CD4-positive, alpha-beta T cell treated with Interleukin-15 for 1 hour (primary cell): ENCODE data around the gene UBAC2.

Source experiments
- DNase-seq: peaks from one replicate; pipeline ENCODE4 v3.0.0-alpha.2; 2020

The UBAC2 gene

DNA sequence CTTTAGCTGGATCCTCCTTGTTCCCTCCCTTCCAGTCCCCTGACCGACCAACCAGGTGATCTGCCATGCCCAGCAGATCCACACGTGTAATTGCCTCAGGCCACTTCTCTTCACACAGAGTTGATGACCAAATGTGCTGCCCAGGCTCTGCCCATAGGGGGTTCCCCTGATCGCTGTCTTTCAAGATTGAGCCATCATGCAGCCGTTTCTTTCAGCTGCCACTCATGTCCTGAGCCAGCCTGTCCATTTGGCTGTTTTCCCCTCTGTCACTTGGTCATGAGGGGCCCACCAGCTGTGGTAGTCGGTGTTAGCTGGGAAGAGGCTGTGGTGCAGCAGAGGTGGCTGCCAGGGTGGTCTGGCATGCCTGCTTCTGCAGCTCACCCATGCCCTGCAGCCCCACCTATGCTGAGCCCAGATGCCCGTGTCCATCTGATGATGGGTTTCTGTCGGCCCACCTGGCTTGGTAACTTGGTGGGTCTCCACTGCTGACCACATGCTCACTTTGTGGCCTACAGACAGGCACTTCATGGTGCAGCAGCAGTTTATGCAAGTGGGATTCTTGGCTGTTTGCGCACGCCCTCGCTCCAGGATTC is 142.2 kb downstream of the UBAC2 start:
- no peak for DNase-seq

DNA sequence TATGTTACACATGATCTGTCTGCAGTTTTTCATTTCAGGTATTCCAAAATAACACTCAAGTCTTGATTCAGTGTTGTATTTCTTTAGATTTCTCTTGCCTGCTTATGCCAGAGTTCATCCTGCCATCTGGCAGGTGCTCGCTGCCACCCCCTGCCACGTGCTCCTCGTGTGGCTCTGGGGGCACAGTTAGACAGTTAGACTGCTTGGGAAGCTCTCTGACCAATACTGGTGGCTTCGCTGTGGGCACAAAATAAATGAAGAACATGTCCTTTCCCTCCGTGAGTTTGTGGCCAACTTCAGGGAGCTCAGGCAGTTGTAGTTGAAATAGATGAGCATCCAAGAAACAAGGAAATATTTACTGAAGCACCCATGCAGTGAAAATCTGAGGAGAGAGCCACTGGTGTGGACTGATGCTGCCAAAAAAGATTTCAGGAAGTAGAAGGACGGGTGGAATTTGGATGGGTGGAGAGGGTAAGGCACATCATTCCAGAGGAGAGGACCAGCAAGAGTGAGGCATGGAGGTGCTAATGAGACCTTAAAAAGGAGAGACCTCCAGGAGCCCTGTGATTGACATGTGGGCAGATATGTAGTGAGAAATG is 144.1 kb downstream of the UBAC2 start:
- DNase-seq = no peak

DNA sequence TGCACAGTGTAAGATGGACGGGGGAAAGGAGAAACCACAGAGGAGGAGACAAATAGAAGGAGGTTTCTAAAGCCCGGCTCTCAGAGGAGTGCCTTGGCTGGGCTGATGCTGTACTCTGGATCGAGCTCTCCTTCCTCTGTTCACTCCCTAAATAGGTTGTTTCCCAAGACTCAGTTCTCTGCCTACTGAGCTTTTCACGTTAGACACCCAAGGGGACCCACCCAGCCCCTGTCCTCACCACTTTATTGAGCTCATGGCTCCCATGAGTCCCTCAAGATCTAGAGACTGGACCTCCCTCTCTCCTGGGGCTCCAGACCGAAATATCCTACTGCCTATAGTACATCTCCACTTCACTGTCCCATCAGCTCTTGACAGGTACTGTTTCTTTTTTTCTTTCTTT is 144.7 kb downstream of the UBAC2 start:
- no peak for DNase-seq

DNA sequence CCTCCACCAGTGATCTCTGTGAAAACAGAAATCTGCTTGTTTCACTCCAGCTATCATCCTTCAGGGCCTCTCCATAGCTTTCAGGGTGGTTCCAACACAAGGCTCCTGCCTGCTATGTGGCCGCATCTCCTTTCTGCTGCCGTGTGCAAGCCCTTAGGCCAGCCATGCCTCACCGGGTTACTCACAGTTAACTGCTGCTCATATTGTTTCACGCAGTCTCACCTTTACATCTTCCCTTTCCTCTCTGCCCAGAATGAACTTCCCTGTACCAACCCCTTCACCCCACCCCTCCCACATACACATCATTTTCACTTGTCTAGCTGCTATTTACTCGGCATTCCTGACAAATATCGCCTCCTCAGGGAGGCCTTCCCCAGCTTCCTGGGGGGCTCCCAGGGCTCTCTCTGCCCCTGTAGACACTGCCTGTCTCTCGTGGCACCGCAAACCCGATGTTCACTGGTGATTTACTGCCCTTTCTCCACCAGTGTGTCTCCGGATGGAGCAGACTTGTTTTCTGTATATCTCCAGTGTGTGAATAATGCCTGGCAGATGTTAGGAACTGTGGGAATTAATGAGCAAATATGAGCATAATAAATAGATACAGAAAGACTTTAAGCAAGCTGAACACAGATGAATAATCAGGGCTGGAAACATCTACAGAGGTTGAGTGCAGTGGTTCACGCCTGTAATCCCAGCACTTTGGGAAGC is 145.8 kb downstream of the UBAC2 start:
- no peak for DNase-seq

DNA sequence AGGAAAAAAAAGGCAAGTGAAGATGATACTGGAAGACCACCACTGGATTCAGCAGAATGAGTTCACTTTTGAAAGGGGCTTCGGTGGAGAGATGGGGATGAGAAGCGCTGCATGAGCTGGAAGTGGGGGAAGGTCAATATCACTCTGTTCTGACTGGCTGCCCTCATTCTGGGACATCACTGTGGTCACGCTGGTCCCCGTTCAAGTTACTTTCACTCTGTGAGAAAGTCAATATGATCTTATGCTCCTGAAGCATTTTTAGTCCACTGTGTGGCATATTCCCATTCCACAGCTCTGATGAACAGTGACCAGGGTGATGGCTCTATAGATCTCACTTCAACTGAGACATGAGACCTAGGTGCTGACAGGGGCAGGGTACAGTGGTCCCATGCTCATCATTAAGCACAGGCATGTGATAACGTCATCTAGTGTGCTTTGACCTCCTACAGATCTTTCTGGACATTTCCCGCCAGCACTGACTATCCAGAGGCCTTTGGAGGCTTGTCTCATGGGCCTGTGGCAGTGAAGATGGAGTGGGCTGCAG is 146.8 kb downstream of the UBAC2 start:
- DNase-seq = no peak

DNA sequence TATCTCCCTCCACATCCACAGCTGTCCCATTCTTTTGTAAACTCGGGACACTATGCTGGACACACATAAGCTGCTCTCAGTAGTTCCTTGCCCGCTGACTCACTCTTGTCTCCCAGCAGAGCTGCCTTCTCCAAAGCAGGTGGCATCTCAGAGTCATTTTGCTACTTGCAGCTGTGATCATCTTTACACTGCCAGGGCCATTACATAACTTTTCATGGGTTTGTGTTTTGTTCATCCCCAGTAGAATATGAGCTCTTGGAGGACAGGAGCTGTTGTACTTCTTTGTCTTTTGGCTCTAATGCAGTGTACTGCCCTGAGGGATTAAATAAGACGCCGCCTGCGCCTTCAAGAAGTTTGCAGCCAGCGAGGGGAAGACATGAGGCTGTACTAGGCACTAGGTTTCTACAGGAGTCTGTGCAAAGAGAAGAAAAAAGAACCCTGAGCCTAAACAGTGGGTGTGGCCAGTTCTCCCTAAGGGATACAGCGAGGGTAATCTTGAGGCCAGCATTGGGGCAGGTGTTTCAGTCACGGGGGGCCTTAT is 147.3 kb downstream of the UBAC2 start:
- DNase-seq = no peak

DNA sequence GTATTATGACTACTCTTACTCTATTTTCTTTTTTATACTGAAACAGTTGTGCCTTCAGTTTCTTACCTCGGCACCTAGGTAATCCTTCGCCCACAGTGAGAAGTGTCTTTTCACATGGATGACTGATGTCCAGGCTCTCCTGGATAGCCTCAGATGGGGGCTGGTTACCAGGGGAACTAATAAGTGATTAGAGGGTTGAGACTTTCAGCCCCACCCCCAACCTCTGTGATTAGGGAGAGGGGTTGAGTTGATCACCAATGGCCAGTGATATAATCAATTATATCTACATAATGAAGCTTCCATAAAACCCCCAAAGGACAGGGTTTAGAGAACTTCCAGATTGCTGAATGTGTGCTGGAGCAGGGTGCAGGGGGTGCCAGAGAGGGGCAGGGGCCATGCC is 149.5 kb downstream of the UBAC2 start:
- no peak for DNase-seq

DNA sequence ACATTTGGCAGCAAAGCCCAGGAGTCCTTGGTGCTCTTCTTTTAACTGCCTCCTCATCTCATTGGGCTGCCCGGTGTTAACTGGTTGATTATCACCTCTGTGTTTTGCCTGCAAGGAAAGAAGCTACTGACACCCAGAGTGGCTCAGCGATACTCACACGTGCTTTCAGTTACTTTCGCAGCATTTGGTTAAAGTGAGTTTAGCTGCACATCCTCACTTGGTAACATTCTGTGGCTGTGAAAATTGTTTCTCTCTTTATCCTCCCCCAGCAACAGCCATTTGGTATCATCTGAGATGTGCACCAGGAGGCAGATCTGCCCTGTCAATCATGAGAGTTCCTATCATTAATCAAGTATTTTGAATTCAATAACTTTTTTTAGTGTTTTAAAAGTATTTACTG is 151.1 kb downstream of the UBAC2 start:
- DNase-seq = peak; percentile 60

DNA sequence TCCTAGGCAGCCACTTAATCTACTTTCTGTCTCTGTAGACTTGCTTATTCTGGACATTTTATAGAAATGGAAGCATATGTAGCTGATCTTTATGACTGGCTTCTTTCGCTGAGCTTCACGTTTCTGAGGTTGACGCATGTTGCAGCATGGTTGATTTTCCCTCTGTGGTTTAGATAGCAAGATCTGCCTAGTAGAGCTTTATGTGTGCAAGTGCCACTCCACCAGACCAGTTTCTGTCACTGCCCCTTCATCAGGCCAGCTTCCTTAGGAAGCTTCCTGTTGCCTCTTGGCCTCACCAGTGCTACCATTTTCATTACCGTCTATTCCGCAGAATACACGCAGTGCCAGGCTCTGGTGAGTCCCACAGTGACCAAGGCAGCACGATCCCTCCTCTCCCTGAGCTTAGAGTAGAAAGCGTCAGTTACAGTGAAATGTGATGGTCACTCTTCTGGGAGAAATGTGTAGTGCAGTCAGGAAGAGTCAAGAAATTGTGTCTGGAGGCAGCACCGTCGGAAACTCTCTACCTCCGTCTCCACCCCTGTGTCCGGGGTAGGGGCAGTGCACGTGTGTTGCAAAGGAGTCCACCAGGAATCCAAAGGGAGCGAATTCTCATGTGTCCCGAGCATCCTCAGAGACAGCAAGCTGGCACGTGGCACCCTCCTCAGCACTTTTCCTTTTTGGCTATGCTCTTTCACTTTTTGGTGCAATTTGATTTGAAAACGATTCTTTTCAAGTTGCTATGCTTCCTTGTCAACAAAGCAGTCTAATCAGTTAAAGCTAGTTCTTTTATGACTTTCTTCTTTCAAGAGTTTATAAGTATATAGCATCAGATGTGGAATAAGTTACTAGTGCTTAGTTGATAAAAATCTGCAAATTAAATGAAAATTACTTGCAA is 151.9 kb downstream of the UBAC2 start:
- DNase-seq = no peak

DNA sequence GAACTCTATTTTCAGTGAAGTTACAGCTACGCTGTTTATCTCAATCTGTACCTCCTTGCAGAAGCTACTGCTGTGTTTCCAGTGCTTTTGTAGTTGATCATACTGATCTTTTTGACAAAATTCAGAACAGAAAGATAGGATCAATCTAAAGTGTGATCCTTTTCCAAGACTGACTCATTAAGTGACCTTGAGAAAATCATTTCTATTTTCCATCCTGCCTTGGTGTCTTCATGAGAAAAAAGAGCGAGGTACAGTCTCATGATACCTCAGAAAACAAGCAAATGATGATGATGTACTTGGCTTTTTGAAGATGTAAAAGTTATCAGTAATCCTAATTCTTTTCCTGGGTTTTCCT is 152.6 kb downstream of the UBAC2 start:
- no peak for DNase-seq

DNA sequence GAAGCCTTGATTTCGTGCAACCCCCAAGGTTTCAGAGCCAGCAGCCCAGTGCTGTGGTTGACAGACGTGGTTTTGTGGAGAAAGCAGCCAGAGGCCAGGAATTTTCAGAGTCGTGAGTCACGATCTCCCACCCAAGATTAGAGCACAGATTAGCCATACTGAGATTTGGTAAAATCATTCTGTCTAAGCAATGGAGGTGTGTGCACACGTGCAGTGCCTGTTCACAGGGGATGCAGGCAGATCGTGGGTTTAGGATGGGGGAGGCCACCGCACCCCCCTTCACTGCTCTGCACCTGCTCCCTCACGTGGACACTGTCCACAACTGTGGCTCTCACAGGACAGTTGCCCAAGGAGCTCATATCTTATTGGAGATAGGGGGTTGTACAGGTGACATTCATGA is 153.2 kb downstream of the UBAC2 start:
- no peak for DNase-seq

DNA sequence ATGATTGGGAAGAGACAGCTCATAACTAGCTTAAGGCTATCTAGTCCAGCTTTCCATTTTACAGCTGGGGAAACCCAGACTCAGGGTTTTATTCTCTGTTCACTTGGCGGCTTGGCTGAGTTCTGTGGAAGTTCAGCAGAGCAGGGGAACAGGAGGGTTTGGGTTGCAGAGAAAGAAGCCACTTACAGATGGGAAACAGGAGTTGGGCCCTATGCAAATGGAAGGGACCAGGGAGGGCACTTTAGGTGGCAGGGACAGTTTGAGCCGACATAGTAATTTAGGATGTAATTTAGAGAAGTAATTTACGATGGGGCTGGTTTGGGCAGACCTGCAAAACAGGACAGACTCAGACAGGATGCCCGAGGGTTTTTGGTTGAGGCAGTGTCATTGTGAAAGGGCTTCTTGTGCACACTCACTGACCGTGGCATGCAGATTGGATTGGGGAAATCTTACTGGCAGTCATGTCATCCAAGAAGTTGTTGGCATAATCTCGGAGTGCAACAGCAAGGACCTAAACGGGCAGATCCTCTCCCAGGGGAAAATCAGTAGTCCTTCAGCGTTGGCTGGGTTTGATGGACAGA is 153.8 kb downstream of the UBAC2 start:
- DNase-seq = no peak

DNA sequence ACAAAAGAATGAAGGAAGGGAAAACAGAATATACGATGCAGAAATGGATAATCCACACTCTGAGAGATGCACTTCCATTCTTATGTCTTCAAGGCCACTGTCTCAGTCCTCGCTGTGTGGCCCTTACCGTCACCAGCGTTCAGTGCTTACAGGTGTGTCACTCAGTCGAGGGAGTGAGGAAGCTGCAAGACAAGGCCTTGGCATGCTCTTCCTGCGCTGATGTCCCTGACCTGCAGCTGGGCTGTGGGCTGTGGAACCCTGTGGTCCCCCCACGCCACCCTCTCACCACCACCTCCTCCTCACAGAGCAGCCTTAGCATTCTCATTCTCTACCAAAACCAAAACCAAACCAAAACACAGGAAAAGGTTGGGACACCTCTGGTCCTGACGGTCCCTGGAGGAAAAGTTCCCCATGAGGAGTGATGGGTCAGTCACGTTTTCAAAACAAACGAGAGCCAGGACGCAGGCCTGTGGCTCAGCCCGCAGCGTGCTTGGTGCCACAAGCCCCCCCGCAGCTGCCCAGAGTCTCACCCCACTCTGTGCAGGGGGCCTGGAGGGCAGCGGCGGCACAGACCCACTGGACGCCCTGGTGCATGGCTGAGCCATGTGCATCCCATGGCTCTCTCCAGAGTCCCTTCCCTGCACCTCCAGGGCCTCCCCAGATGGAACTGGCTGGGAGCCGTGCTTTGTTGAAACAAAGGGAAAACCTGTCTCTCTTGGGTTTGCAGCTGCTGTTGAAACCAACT is 154.8 kb downstream of the UBAC2 start:
- no peak for DNase-seq

DNA sequence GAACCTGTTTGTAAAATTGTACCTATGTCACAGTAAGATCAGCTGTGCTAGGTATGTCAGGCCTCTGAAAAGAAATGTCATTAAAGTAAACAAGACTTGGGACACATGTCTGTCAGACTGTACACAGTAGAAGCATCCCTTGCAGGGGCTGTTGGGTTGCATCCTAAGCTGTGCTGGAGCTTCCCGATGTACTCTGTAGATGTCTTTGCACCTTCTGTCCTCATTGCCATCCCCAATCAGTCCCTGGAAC is 155.3 kb downstream of the UBAC2 start:
- no peak for DNase-seq

DNA sequence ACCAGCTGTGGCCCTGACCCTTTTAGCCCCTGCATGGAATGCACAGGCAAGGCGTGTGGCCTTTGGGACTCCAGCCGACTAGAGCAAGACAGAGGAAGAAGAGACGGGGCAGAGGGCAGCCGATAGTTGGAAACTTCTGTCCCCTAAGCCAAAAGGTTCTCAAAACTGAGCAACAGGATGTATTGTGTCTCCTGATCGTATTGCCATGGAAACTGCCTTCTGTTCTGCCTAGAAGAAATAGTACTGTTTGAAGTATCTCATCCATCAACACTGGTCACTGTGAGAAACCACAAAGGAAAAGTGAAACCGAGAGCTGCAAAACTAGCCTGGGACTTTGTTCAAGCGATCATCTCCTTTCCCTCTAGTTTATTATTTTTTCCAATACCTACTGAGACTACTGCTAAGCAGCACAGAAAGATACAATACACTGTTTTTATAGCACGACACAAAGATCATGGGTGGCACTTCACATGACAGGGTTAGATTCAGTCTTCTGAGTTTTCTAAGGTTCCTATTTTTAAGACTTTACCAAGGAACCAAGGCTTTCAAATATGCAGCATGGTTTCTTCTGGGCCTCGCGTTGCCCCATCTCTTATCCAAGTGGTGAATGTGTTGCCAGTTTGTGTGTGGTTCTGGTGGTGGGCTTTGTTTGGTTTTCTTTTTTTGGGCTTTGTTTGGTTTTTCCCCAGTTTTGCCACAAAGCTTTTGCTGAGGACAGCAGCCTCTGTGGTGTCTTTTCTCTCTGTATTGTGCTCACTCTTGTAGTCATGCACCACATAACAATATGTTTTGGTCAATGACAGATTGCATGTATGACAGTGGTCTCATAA is 155.8 kb downstream of the UBAC2 start:
- DNase-seq = peak; percentile 84

DNA sequence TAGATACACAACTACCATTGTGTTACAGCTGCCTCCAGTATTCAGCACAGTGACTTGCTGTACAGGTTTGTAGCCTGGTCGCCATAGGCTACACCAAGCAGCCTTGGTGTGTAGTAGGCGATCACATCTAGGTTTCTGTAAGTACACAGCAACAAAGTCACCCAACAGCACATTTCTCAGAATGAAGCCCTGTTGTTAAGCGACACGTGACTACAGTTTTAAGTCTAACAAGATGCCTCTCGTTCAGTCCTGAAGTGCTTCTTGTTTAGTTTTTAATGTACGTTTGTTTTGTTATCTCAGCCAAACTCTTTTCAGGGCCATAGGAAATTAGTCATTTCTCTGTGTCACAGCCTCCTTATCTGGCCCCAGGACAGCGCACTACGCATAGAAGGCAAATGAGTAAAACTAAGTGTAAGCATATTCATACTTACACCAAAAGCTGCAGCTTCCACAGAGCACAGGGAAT is 156.5 kb downstream of the UBAC2 start:
- peak; percentile 72 for DNase-seq

DNA sequence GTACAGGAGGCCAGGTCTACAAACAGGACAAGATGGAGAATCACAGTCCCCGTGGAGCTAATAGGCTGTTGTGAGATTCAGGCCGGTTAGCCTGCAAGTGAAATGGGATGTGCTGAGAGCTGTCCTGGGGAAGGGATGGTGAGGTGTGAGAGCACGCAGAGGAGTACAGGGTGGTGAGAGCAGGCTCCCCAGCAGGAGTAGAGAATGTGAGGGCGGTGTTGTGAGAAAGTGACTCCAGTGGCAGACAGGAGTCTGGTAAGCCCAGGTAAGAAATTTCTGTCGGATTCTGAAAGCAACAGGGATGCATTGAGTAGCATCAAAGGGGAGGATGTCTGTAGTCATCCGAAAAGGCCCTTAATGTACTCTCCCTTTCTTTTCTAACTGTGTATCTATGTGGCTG is 157.3 kb downstream of the UBAC2 start:
- DNase-seq = no peak

DNA sequence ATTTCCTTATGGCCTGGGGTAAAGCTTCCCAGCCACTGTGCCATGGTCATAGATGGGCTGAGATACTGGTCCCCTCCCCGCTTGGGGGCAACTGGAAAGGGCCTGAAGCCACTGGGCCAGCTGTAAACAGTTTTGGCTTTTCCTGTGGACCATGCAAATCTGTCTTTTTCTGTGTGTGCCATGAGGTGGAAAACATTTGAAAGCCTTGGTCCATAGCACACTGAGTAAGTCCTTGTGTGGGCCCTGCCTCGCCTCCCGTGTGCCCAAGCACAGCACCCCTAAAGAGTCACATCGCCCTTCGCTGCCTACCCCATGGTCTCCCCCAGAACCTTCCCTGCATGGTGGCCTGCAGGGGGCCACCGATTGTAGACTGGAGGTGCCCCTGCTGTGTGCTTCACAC is 158.9 kb downstream of the UBAC2 start:
- no peak for DNase-seq

DNA sequence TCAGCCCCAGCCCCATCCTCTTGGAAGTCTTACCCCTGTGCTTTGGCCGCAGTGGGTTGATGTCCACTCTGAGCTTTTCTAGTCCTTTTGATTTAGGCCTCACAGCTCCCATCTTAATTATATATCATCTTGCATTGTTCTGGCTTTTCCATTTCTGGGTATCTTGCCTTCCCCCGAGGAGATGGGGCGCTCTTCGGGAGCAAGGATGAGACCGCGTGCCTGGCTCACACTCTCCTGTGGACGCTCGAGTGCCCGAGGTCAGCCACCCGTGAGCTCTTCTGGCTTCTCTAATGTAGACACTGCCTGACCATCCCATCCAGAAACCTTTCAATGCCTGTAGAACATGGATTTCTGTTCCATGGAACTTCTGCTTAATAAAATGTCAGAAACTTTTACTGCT is 160.0 kb downstream of the UBAC2 start:
- no peak for DNase-seq

DNA sequence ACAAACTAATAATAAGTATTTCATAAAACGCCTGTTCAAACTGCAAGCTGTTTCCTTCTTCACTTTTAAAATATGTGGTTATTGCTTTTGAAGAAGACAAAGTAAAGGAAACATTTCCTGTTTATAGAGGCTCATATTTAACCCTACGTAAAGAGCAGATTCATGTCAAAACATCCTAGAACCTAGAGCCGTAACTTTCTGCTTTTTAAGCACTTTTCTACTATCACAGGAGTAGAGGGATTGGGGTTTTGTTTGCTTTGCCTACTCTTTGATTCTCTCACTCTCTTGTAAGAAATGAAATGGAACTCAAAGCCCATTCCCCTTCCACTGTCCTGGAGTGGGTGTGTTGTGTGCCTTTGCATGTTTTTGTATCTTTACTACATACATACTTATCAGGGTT is 160.5 kb downstream of the UBAC2 start:
- DNase-seq = no peak

DNA sequence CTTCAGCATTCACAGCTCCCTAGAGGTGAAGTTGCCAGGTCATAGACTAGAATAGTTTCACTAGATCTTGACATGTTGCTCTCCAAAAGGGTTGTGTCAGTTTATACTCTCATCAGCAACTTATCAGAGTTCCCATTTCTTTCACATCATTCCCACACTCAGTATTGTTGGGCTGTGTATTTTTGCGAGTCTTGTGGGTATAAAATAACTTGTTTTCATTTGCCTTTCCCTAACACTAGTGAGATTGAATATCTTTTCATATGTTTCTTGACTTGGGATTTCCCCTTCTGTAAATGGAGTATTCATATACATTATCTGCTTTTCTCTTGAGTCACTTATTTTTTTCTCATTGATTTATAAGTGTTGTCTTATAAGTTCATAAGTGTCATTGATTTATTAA is 161.7 kb downstream of the UBAC2 start:
- DNase-seq = no peak
